Stimulated activated memory B cell treated with anti-CD40 and anti-IgM and Interleukin-4, amounts not matched to agents 10 μg/mL and 1 μg/mL and 100 μg/mL, for 72 hours (primary cell): ENCODE results near the gene DZANK1.
A peak's percentile ranks its signal among the peaks of the same experiment; 100 is the strongest.
"Not testable (repeated sequence)": the region's sequence is repeated elsewhere in the genome, so short reads cannot be mapped to it uniquely, and the experiment has no call there.

Experiments used
- ATAC-seq: fragments of 150-1000 bp; cut with Tn5 transposase; 2 replicates; pipeline ENCODE4 v1.10.0; 2021
- H3K27ac Mint-ChIP-seq: one replicate; pipeline ENCODE4 v1.8.0; 2022; ENCODE audit warnings: mild to moderate bottlenecking, mixed read lengths
- H3K27me3 Mint-ChIP-seq: one replicate; pipeline ENCODE4 v1.8.0; 2022; ENCODE audit warnings: mixed read lengths
- H3K36me3 Mint-ChIP-seq: one replicate; pipeline ENCODE4 v1.8.0; 2022; ENCODE audit warnings: mixed read lengths
- H3K4me1 Mint-ChIP-seq: one replicate; pipeline ENCODE4 v1.8.0; 2022; ENCODE audit warnings: mixed read lengths
- H3K4me3 Mint-ChIP-seq: one replicate; pipeline ENCODE4 v1.8.0; 2022; ENCODE audit warnings: mild to moderate bottlenecking, moderate library complexity, mixed read lengths
- H3K9me3 Mint-ChIP-seq: one replicate; pipeline ENCODE4 v1.8.0; 2022; ENCODE audit warnings: mixed read lengths

DZANK1 gene

DNA sequence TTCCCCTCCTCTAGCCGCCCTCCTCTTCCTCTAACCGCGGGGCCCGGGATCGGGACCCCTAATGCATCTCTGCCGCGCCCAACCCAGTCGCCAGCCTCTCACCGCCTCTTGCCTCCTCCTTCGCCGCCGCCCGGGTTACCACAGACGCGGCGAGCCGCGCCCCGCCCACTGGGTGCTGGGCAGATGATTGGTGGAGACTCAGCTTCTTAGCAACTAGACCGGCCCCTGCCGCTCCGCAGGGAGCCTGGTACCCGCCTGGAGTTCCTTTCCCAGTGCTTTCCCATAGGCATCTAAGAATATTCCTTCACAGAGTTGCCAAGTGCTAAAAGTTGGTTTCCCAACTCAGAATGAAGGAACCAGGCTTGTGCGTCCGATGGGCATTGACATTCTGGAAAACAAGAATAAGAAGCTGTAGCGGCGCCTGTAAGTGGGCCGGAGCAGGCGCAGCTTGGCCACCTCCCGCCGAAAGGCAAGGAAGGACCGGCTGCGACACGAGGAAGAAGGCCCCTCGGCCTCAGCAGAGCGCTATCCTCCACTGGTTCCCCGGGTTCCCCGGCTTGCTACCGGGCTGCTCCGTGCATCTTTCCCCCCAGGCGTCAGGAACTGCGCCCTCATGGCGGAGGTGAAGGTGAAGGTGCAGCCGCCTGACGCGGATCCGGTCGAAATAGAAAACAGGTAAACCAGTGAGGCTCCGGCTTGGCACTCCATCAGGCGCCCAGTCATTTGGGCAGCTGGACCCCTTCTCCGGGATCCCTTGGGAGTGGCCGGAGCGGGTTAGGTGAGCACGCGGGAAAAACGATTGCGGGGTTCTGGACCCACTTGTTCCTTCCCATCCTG, at the start of gene DZANK1, which contains the start of gene POLR3F:
Gene DZANK1, minus strand, starts transcription at position 137 of the 837 bp plus-strand sequence. CDS start 1,672 bp downstream, outside the sequence.
Gene POLR3F, plus strand, starts transcription at position 497 of the 837 bp plus-strand sequence. Its CDS starts 117 bp downstream, at position 614.
- Mint-ChIP-seq H3K9me3 (no peaks in the 10 kb centered on the region), H3K27me3 (no peaks in the 10 kb centered on the region), H3K27ac (peak within 1 kb of the TSS; percentile 93), H3K36me3 (peaks cover 12% of the 10 kb centered on the region), H3K4me1 (peaks cover 20% of the 10 kb centered on the region), H3K4me3 (peak within 1 kb of the TSS; percentile 87)
- ATAC-seq, result peak; percentile 99

- peaks cover 26% of the 10 kb centered on the region for H3K36me3 Mint-ChIP-seq
- no peak overlapping the region for H3K27ac Mint-ChIP-seq
- H3K4me1 Mint-ChIP-seq, result peaks cover 16% of the 10 kb centered on the region
- no peaks in the 10 kb centered on the region for H3K9me3 Mint-ChIP-seq
- no peak overlapping the region for H3K4me3 Mint-ChIP-seq
- no peak for ATAC-seq
- no peaks in the 10 kb centered on the region for H3K27me3 Mint-ChIP-seq
These were observed 49.1 kb upstream of the DZANK1 start for GRCh38 chr20:18515973-18516372.

- Mint-ChIP-seq H3K27ac (no peak overlapping the region), H3K4me1 (peaks cover 25% of the 10 kb centered on the region), H3K36me3 (peaks cover 39% of the 10 kb centered on the region), H3K27me3 (no peaks in the 10 kb centered on the region), H3K9me3 (no peaks in the 10 kb centered on the region), H3K4me3 (no peak overlapping the region)
- no peak for ATAC-seq
These were observed 47.3 kb upstream of the DZANK1 start for GRCh38 chr20:18514127-18514526.

DNA sequence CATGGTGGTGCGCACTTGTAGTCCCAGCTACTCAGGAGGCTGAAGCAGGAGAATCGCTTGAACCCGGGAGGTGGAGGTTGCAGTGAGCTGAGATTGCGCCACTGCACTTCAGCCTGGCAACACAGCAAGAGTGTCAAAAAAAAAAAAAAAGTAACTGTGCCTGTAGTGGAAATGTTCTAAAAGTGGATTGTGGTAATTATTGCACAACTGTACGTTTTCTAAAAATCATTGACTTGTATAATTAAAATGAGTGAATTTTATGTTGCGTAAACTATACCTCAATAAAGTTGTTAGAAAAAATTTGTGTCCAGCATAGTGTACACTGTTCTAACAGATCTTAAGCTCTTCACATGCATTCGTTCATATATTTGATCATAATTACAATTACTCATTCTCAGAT, 46.4 kb upstream of the DZANK1 start:
- Mint-ChIP-seq H3K4me3 (no peak overlapping the region), H3K27me3 (no peaks in the 10 kb centered on the region), H3K9me3 (no peaks in the 10 kb centered on the region), H3K36me3 (peaks cover 39% of the 10 kb centered on the region), H3K4me1 (peaks cover 34% of the 10 kb centered on the region), H3K27ac (no peak overlapping the region)
- no peak for ATAC-seq

DNA sequence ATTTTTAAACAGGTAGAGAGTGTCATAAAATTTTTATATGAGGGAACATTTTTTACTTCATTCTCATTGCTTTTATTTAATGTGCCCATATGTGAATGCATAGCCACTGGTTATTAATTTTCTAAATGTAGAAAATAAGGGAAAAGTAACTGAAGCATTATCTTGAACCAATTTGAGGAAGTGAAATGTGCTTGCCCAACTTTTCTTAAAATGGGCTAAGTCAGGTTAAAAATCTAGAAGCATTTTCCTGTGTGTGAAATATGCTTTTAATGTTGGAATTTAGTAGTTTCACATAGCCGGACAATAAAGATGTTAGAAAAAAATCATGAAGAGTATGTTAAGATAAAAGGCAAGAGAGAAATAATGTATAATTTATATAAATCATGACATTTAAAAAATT, 44.7 kb upstream of the DZANK1 start:
- no peak for ATAC-seq
- Mint-ChIP-seq H3K9me3 (no peaks in the 10 kb centered on the region), H3K36me3 (peaks cover 39% of the 10 kb centered on the region), H3K4me3 (no peak overlapping the region), H3K4me1 (peaks cover 34% of the 10 kb centered on the region), H3K27me3 (no peaks in the 10 kb centered on the region), H3K27ac (no peak overlapping the region)

DNA sequence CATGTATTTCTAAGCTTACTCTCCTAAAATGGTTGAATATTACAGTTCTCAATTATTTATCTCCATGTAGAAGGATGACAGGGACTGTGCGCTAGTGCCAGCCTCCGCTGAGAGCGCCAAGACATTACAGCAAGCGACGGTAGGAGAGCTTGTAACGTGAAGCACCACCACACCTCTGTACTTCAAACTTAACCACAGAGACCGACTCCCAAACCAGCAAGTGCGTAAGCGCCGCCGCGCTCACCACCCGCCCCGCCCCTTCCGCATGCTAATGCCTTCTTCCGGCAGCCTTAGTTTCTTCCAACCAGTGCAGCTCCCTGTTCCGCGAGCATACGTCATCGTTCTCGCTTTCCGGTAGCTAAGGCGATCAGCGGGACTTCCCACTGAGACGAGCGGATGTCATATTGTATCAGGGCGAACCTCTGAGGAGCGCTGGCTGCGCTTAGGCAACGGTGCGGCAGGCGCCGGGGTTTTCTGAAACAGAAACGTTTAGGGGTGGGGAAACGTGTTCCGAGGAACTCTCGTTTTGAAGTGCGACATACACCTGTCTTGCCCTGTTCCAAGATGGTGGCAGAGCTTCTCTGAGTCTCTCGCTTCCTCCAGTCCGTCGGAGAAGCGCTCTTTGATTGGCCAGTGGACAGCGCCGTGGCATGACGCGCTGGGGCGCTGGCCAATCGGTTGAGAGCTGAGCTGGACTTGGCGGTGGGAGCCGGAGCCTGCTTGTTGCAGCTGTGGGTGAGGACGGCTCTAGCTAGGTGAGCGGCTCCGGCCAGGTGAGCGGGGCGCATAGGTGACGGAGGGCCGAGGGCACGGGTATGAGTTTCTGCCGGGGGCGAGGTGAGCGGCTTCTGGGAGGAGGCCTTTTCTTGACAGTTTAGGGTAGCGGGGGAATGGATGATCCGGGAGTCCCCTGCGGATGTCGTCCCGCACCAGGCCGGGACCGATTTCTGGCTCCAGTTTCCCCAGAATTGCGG, 40.7 kb upstream of the DZANK1 start, which contains the start of gene SEC23B:
Gene SEC23B, plus strand, starts transcription at position 723 of the 974 bp plus-strand sequence. CDS start 2,896 bp downstream, outside the sequence.
- Mint-ChIP-seq H3K27ac (peak within 1 kb of the TSS; percentile 96), H3K27me3 (peaks cover 3% of the 10 kb centered on the region), H3K4me1 (peaks cover 28% of the 10 kb centered on the region), H3K36me3 (peaks cover 23% of the 10 kb centered on the region), H3K4me3 (peak within 1 kb of the TSS; percentile 95), H3K9me3 (no peaks in the 10 kb centered on the region)
- peak; percentile 98 for ATAC-seq

DNA sequence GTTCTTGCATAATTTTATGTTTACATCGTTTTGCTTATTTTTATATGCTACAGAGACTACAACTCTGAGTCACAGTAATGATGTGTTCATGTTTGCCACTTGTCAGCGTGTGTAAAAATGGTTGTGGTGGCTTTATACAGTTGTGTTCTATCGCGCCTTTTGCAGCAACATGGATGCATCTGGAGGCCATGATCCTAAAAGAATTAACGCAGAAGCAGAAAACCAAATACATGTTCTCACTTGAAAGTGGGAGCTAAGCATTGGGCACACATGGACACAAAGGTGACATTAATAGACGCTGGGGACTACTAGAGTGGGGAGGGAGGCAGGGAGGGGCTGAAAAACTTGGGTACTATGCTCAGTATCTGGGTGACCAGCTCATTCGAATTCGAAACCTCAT, 39.9 kb upstream of the DZANK1 start:
- H3K9me3 Mint-ChIP-seq, result no peaks in the 10 kb centered on the region
- H3K4me3 Mint-ChIP-seq, result peak overlapping the region; percentile 95
- H3K27me3 Mint-ChIP-seq, result peaks cover 10% of the 10 kb centered on the region
- peaks cover 22% of the 10 kb centered on the region for H3K36me3 Mint-ChIP-seq
- no peak for ATAC-seq
- peak overlapping the region; percentile 96 for H3K27ac Mint-ChIP-seq
- H3K4me1 Mint-ChIP-seq, result peaks cover 27% of the 10 kb centered on the region

DNA sequence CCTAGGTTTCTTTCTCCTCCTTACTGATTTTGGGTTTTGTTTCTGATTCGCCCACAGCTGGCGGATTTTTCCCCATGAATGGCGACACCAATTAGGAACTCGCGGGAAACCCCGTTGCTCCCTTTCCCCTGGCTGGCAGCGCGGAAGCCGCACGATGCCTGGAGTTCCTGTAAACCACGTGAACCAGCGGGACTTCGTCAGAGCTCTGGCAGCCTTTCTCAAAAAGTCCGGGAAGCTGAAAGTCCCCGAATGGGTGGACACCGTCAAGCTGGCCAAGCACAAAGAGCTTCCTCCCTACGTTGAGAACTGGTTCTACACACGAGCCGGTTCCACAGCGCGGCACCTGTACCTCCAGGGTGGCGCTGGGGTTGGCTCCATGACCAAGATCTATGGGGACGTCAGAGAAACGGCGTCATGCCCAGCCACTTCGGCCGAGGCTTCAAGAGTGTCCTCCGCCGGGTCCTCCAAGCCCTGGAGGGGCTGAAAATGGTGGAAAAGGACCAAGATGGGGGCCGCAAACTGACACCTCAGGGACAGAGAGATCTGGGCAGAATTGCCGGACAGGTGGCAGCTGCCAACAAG, 37.7 kb upstream of the DZANK1 start:
- H3K4me3 Mint-ChIP-seq, result no peak overlapping the region
- H3K4me1 Mint-ChIP-seq, result peaks cover 10% of the 10 kb centered on the region
- H3K36me3 Mint-ChIP-seq, result no peaks in the 10 kb centered on the region
- no peak for ATAC-seq
- H3K27ac Mint-ChIP-seq, result no peak overlapping the region
- peaks cover 14% of the 10 kb centered on the region for H3K27me3 Mint-ChIP-seq
- H3K9me3 Mint-ChIP-seq, result no peaks in the 10 kb centered on the region

DNA sequence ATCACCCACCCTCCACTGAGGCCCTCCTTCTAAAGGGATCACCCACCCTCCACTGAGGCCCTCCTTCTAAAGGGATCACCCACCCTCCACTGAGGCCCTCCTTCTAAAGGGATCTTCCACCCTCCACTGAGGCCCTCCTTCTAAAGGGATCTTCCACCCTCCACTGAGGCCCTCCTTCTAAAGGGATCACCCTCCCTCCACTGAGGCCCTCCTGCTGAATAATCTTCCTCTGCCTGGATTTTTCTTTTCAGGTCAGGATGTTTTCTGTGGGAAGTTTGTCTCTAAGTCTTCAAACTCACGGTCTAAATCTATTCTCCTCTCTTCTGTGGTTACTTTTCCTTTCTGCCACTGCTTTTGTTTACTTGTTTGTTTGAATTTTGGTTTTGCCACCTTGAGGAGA, 34.8 kb upstream of the DZANK1 start:
- H3K4me1 Mint-ChIP-seq, H3K27ac Mint-ChIP-seq, ATAC-seq, H3K4me3 Mint-ChIP-seq, H3K9me3 Mint-ChIP-seq, H3K36me3 Mint-ChIP-seq: not testable (repeated sequence)
- peaks cover 14% of the 10 kb centered on the region for H3K27me3 Mint-ChIP-seq

DNA sequence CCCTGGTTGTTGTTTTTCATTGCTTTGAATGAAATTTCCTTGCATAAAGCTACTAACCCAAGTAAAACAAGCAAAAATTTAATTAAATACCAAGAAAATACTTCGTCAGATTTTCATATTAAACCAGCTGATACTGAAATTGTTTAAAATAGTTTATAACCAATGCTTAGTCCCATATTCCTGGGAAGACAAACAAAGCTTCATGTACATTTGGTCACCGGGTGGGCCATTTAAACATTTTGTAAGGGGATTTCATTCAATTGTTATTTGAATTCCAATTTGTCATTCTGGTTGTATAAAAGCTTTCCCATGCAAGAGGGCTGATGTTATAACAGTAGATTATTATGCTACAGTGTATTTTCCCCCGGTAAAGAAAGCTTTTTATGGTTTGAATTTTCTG, 30.8 kb upstream of the DZANK1 start:
- no peaks in the 10 kb centered on the region for H3K9me3 Mint-ChIP-seq
- peak overlapping the region; percentile 86 for H3K4me3 Mint-ChIP-seq
- peaks cover 9% of the 10 kb centered on the region for H3K36me3 Mint-ChIP-seq
- H3K27ac Mint-ChIP-seq, result peak overlapping the region; percentile 73
- peaks cover 10% of the 10 kb centered on the region for H3K4me1 Mint-ChIP-seq
- peaks cover 12% of the 10 kb centered on the region for H3K27me3 Mint-ChIP-seq
- no peak for ATAC-seq

GRCh38 chr20:18496740-18497592, 30.1 kb upstream of the DZANK1 start, which contains the start of gene RBBP9:
Gene RBBP9 (minus strand): TSS chr20:18497225. CDS start chr20:18497167, 58 bp downstream.
- peak within 1 kb of the TSS; percentile 86 for H3K4me3 Mint-ChIP-seq
- peaks cover 15% of the 10 kb centered on the region for H3K36me3 Mint-ChIP-seq
- H3K4me1 Mint-ChIP-seq, result peaks cover 10% of the 10 kb centered on the region
- ATAC-seq, result peak; percentile 100
- peaks cover 6% of the 10 kb centered on the region for H3K27me3 Mint-ChIP-seq
- H3K9me3 Mint-ChIP-seq, result no peaks in the 10 kb centered on the region
- H3K27ac Mint-ChIP-seq, result peak within 1 kb of the TSS; percentile 73

GRCh38 chr20:18496042-18496441, 29.2 kb upstream of the DZANK1 start:
- Mint-ChIP-seq H3K27me3 (no peaks in the 10 kb centered on the region), H3K36me3 (peaks cover 21% of the 10 kb centered on the region), H3K4me3 (peak overlapping the region; percentile 86), H3K27ac (peak overlapping the region; percentile 73), H3K9me3 (no peaks in the 10 kb centered on the region), H3K4me1 (peaks cover 10% of the 10 kb centered on the region)
- no peak for ATAC-seq

DNA sequence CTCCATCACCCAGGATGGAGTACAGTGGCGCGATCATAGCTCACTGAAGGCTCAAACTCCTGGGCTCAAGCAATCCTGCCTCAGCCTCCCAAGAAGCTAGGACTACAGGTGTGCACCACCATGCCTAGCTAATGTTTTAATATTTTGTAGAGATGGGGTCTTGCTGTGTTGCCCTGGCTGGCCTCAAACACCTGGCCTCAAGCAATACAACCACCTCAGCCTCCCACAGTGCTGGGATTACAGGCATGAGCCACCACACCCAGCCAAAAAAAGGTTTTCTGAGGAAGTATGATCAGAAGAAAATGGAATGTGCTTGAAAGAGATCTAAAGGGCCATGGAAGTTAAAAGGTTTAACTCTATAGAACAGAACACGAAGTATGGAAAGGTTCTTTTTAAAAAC, 21.5 kb upstream of the DZANK1 start:
- Mint-ChIP-seq H3K4me1 (no peaks in the 10 kb centered on the region), H3K4me3 (no peak overlapping the region), H3K9me3 (no peaks in the 10 kb centered on the region), H3K36me3 (peaks cover 69% of the 10 kb centered on the region), H3K27ac (no peak overlapping the region), H3K27me3 (no peaks in the 10 kb centered on the region)
- no peak for ATAC-seq

- no peaks in the 10 kb centered on the region for H3K9me3 Mint-ChIP-seq
- H3K4me1 Mint-ChIP-seq, result no peaks in the 10 kb centered on the region
- no peak overlapping the region for H3K4me3 Mint-ChIP-seq
- no peak overlapping the region for H3K27ac Mint-ChIP-seq
- no peaks in the 10 kb centered on the region for H3K27me3 Mint-ChIP-seq
- peaks cover 45% of the 10 kb centered on the region for H3K36me3 Mint-ChIP-seq
- no peak for ATAC-seq
These were observed 14.8 kb upstream of the DZANK1 start for GRCh38 chr20:18481596-18481995.
